ENCODE data around the gene APBB3. TPM values are rescaled to one million over a fixed set of nuclear protein-coding genes. Genes with fewer than 3 reads are reported as not detected.
A peak's percentile ranks its signal among the peaks of the same experiment; 100 is the strongest.

The APBB3 gene
- total and polyA plus RNA-seq, 9 of the 15 experiments (the other 6 are each of a cell fraction or from before 2014, with no cell fraction given) = 0.17 to 24.3 (median 9.5) TPM

DNA sequence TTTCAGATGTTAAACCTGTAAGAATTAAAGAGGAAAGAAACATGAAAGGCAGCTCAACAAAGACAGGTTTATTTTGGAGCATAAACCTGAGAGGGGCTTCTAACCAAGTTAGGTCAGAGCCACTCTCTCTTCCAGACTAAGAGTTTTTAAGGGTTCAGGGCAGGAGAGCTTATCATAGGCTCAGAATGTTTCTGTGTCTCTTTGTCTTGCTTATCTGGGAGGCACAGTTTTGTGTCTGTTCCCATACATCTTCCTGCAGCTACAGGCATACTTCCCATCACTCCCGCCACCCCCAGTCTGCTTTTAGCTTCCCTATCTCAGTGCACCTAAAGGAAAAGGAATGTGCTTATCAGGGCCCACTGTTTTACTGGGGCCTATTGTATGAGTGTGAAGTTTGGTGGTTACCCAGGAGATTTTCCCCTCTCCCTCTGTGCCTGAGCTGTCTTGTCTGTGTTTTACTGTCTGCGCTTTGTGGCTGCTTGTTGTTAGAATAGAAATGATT is 46.7 kb upstream of the APBB3 start (continued):
- TF ChIP-seq RREB1 (CRISPR knock-in tag; IDR thresholded peaks at IDR 0.05) (no peak), MCM5 (IDR thresholded peaks at IDR 0.05; ENCODE audit: low read depth) (no peak), TARDBP (IDR thresholded peaks at IDR 0.05) (no peak; the same call in 1 of the 2 replicates), MNT (conservative IDR thresholded peaks at IDR 0.05) (peak in 1 of 2 experiments; percentile 31; a peak in 1 of 4 replicates), SMC3 (conservative IDR thresholded peaks at IDR 0.05; ENCODE audit: insufficient read depth, low read depth, low read length) (no peak), SMARCC2 (IDR thresholded peaks at IDR 0.05; ENCODE audit: low read depth) (peak; percentile 68; the same call in 1 of the 2 replicates), NBN (IDR thresholded peaks at IDR 0.05; ENCODE audit: low read depth) (peak; percentile 94), BRD4 (IDR thresholded peaks at IDR 0.05) (no peak), STAT5A (IDR thresholded peaks at IDR 0.05; ENCODE audit: borderline replicate concordance, low read length) (peak; percentile 82), MAZ (CRISPR knock-in tag; conservative IDR thresholded peaks at IDR 0.05 in 1 of 2, IDR thresholded peaks at IDR 0.05 in 1 of 2) (peak in 1 of 2 experiments; percentile 70; a peak in 2 of 4 replicates), ELF4 (CRISPR knock-in tag; IDR thresholded peaks at IDR 0.05) (peak; percentile 60; the same call in 1 of the 2 replicates), SMARCA5 (IDR thresholded peaks at IDR 0.05) (no peak), FOXA3 (CRISPR knock-in tag; conservative IDR thresholded peaks at IDR 0.05 in 1 of 2, IDR thresholded peaks at IDR 0.05 in 1 of 2) (0 out of 4 replicates have a peak, but pooled peaks of 1 of the 2 experiments have one; percentile 23), NFATC3 (IDR thresholded peaks at IDR 0.05) (peak; percentile 67; the same call in 1 of the 2 replicates), WHSC1 (IDR thresholded peaks at IDR 0.05; ENCODE audit: low read length) (no peak), NCOR1 (IDR thresholded peaks at IDR 0.05) (peak; percentile 98), ATF1 (CRISPR knock-in tag; IDR thresholded peaks at IDR 0.05) (no peak), ATF1 (tag; IDR thresholded peaks at IDR 0.05) (peak; percentile 30; the same call in 1 of the 2 replicates), ZSCAN32 (CRISPR knock-in tag; IDR thresholded peaks at IDR 0.05) (no peak), ZNF146 (CRISPR knock-in tag; IDR thresholded peaks at IDR 0.05; ENCODE audit: unreplicated experiment) (no peak), KDM1A (IDR thresholded peaks at IDR 0.05) (peak; percentile 85 to 93), NR2C2 (CRISPR knock-in tag; IDR thresholded peaks at IDR 0.05) (no peak), NR2C2 (tag; IDR thresholded peaks at IDR 0.05) (no peak; the same call in 1 of the 2 replicates)

Measured in K562 (cell line).